GM19351 (cell line): ENCODE measurements around the gene ZNF555.
"Not testable (repeated sequence)": the region's sequence is repeated elsewhere in the genome, so short reads cannot be mapped to it uniquely, and the experiment has no call there.

Source experiments
- ATAC-seq: cut with Tn5 transposase; IDR thresholded peaks from one replicate; pipeline ENCODE4 v1.9.1; 2021; ENCODE audit warnings: mild to moderate bottlenecking, moderate library complexity; ENCODE audit not compliant: unreplicated experiment

ZNF555 gene

GRCh38 chr19:2866495-2867024 lies 25.3 kb downstream of the ZNF555 start:
- ATAC-seq, result no peak

- no peak for ATAC-seq
These were observed 26.0 kb downstream of the ZNF555 start, which contains the start of gene ZNF556 for GRCh38 chr19:2867025-2867991. ZNF556 (plus strand) TSS chr19:2867335; CDS start chr19:2867422, 87 bp downstream.

GRCh38 chr19:2869618-2870017 lies 28.3 kb downstream of the ZNF555 start:
- no peak for ATAC-seq

GRCh38 chr19:2872175-2872574 lies 30.9 kb downstream of the ZNF555 start:
- ATAC-seq, result not testable (repeated sequence)

GRCh38 chr19:2877398-2878331 lies 36.4 kb downstream of the ZNF555 start:
- no peak for ATAC-seq

- ATAC-seq, result no peak
These were observed 42.6 kb downstream of the ZNF555 start for GRCh38 chr19:2883686-2884439.

- ATAC-seq, result no peak
These were observed 44.5 kb downstream of the ZNF555 start for GRCh38 chr19:2885736-2886135.

- ATAC-seq, result no peak
These were observed 46.2 kb downstream of the ZNF555 start for GRCh38 chr19:2887391-2887914.

GRCh38 chr19:2888731-2889224 lies 47.5 kb downstream of the ZNF555 start:
- ATAC-seq, result no peak

GRCh38 chr19:2890531-2890930 lies 49.3 kb downstream of the ZNF555 start:
- ATAC-seq, result not testable (repeated sequence)

GRCh38 chr19:2896694-2897093 lies 55.4 kb downstream of the ZNF555 start:
- ATAC-seq, result no peak

GRCh38 chr19:2900296-2901252 lies 59.3 kb downstream of the ZNF555 start, which contains the start of gene ZNF57:
ZNF57 (plus strand) TSS chr19:2900928; CDS start chr19:2901046, 118 bp downstream.
- peak; percentile 98 for ATAC-seq

GRCh38 chr19:2902590-2903218 lies 61.4 kb downstream of the ZNF555 start:
- ATAC-seq, result no peak

GRCh38 chr19:2903326-2903725 lies 62.1 kb downstream of the ZNF555 start:
- ATAC-seq, result not testable (repeated sequence)

- no peak for ATAC-seq
These were observed 64.7 kb downstream of the ZNF555 start for GRCh38 chr19:2905918-2906519.

GRCh38 chr19:2906631-2907195 lies 65.4 kb downstream of the ZNF555 start:
- no peak for ATAC-seq
